C4-2B (cell line): ENCODE measurements around the gene CHST9.

Experiments used
- H3K27ac ChIP-seq: fragments of 450-650 bp; 2 replicates; pipeline ENCODE4 v1.5.1; 2017
- CTCF ChIP-seq: fragments of 450-650 bp; conservative IDR thresholded peaks from 2 replicates; pipeline ENCODE4 v1.5.1; 2017; ENCODE audit warnings: mild to moderate bottlenecking
- ZFX ChIP-seq: fragments of 450-650 bp; IDR thresholded peaks from 2 replicates; pipeline ENCODE4 v1.6.1; 2017

CHST9 gene

GRCh38 chr18:27138079-27138478 is 47.0 kb downstream of the CHST9 start:
- TF ChIP-seq CTCF (no peak), ZFX (no peak)
- H3K27ac ChIP-seq, result no peak overlapping the region

GRCh38 chr18:27136208-27136535 is 48.9 kb downstream of the CHST9 start:
- no peak overlapping the region for H3K27ac ChIP-seq
- TF ChIP-seq CTCF (no peak), ZFX (no peak)

GRCh38 chr18:27135504-27136207 is 49.5 kb downstream of the CHST9 start:
- TF ChIP-seq ZFX, result no peak
- TF ChIP-seq CTCF, result no peak
- H3K27ac ChIP-seq, result no peak overlapping the region

GRCh38 chr18:27130065-27130630 is 55.0 kb downstream of the CHST9 start:
- H3K27ac ChIP-seq, result no peak overlapping the region
- no peak for TF ChIP-seq ZFX
- no peak for TF ChIP-seq CTCF

GRCh38 chr18:27124196-27124595 is 60.9 kb downstream of the CHST9 start:
- TF ChIP-seq CTCF (no peak), ZFX (no peak)
- H3K27ac ChIP-seq, result no peak overlapping the region

GRCh38 chr18:27121108-27121507 is 64.0 kb downstream of the CHST9 start:
- no peak overlapping the region for H3K27ac ChIP-seq
- TF ChIP-seq ZFX (no peak), CTCF (no peak)

GRCh38 chr18:27120246-27120645 is 64.9 kb downstream of the CHST9 start:
- no peak overlapping the region for H3K27ac ChIP-seq
- no peak for TF ChIP-seq ZFX
- TF ChIP-seq CTCF, result no peak
